ENCODE measurements around the gene PRKCB. TPM values are rescaled to one million over a fixed set of nuclear protein-coding genes. Genes with fewer than 3 reads are reported as not detected.

PRKCB gene
- polyA plus RNA-seq, 2 of the 4 experiments (the other 2 are of a cell fraction) = 0.09 to 0.22 TPM

DNA sequence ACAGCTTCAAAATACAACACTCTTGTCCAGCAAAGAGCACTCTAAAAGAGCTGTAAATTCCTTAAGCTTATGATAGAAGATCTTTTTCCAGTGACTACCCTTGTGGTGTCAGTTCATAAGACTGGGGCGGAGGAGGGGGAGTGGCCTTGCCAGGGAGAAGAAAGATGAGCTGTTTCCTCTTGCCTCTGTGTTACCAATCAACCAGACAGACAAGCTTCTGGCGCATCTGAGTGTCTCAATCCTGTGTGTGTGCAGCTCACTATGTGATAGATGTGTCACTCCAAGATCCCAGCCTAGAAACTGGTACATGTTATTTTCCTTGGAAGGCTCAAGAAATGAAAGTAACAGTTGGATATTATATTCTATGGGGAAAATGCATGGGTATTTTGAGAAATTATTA, 253.0 kb downstream of the PRKCB start:
- ChIA-PET POLR2A (no interaction called here), CTCF (interaction anchor here (0.6 to 0.8 kb wide), 2 partner anchors 14 to 247 kb away, joined by 3 read pairs; no protein-coding TSS in a partner anchor)
- ATAC-seq = no peak

DNA sequence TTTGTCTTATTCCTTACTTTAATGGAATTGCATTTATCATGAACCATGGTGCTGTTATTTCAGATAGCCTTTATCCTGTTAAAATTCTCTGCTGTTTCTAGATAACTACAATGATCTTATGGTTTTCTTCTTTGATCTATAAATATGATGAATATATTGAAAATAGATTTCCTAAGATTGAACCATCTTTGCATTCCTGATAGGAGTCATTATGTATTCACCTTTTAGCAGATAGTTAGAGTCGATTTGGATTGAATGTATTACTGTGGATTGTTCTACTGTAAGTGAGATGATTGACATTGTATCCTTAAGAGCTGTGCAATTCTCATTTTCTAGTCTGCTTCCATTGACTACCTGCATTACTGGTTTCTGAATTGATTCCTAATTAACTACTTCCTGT, 255.3 kb downstream of the PRKCB start:
- ChIA-PET POLR2A (no interaction called here), CTCF (interaction anchor here (0.7 to 1.4 kb wide), 2 partner anchors 414 to 432 kb away, joined by 3 read pairs; no protein-coding TSS in a partner anchor)
- H3K4me1 ChIP-seq = no peaks in the 10 kb centered on the region
- ATAC-seq (no peak), FAIRE-seq (no peak), DNase-seq (ENCODE audit: low read depth in 1 of 2, low spot score in 1 of 2) (no peak)
- TF ChIP-seq HEYL (CRISPR knock-in tag; IDR thresholded peaks at IDR 0.05) = no peak
- TF ChIP-seq JUNB (IDR thresholded peaks at IDR 0.05) = no peak
- no peak for TF ChIP-seq ZC3H11A (IDR thresholded peaks at IDR 0.05)
- TF ChIP-seq, protein P1, sequence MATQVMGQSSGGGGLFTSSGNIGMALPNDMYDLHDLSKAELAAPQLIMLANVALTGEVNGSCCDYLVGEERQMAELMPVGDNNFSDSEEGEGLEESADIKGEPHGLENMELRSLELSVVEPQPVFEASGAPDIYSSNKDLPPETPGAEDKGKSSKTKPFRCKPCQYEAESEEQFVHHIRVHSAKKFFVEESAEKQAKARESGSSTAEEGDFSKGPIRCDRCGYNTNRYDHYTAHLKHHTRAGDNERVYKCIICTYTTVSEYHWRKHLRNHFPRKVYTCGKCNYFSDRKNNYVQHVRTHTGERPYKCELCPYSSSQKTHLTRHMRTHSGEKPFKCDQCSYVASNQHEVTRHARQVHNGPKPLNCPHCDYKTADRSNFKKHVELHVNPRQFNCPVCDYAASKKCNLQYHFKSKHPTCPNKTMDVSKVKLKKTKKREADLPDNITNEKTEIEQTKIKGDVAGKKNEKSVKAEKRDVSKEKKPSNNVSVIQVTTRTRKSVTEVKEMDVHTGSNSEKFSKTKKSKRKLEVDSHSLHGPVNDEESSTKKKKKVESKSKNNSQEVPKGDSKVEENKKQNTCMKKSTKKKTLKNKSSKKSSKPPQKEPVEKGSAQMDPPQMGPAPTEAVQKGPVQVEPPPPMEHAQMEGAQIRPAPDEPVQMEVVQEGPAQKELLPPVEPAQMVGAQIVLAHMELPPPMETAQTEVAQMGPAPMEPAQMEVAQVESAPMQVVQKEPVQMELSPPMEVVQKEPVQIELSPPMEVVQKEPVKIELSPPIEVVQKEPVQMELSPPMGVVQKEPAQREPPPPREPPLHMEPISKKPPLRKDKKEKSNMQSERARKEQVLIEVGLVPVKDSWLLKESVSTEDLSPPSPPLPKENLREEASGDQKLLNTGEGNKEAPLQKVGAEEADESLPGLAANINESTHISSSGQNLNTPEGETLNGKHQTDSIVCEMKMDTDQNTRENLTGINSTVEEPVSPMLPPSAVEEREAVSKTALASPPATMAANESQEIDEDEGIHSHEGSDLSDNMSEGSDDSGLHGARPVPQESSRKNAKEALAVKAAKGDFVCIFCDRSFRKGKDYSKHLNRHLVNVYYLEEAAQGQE (IDR thresholded peaks at IDR 0.05) = no peak
- no peak for TF ChIP-seq ZNF302 (CRISPR knock-in tag; IDR thresholded peaks at IDR 0.05)
- TF ChIP-seq RARB (CRISPR knock-in tag; IDR thresholded peaks at IDR 0.05) = no peak
- TF ChIP-seq, protein P2, sequence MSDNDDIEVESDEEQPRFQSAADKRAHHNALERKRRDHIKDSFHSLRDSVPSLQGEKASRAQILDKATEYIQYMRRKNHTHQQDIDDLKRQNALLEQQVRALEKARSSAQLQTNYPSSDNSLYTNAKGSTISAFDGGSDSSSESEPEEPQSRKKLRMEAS (IDR thresholded peaks at IDR 0.05) = no peak
- no peak for TF ChIP-seq EHF (CRISPR knock-in tag; IDR thresholded peaks at IDR 0.05)
- no peak for TF ChIP-seq PHF8 (IDR thresholded peaks at IDR 0.05; ENCODE audit: borderline replicate concordance, low read depth)
- TF ChIP-seq GATA3 (IDR thresholded peaks at IDR 0.05; ENCODE audit: borderline replicate concordance) = no peak
- TF ChIP-seq ESRRA (IDR thresholded peaks at IDR 0.05; ENCODE audit: borderline replicate concordance, low read length) = no peak
- TF ChIP-seq NPAS2 (CRISPR knock-in tag; IDR thresholded peaks at IDR 0.05; ENCODE audit: borderline replicate concordance) = no peak
- no peak for TF ChIP-seq HDAC2 (IDR thresholded peaks at IDR 0.05)
- no peak for TF ChIP-seq ZFP36 (IDR thresholded peaks at IDR 0.05; ENCODE audit: borderline replicate concordance, partially characterized antibody)
- no peak for TF ChIP-seq CHD2 (IDR thresholded peaks at IDR 0.05; ENCODE audit: low read length, partially characterized antibody)
- H3K9me3 ChIP-seq = 0 out of 3 replicates have a peak, but pooled peaks cover 8% of the 10 kb centered on the region
- WGBS (ENCODE audit: missing lambda C conversion rate) = 3% methylated on average over 1 of the region's 1 CpG
- H3K4me3 ChIP-seq = no peak overlapping the region
- H3K27ac ChIP-seq = no peak overlapping the region
- H3K4me2 ChIP-seq = no peak overlapping the region

More for the DNA sequence above, 253.0 kb downstream of the PRKCB start:
- Histone ChIP-seq H3K4me2 (no peak overlapping the region), H3K9me3 (0 out of 3 replicates have a peak, but pooled peaks cover 8% of the 10 kb centered on the region), H3K4me1 (no peaks in the 10 kb centered on the region), H3K27ac (no peak overlapping the region), H3K4me3 (no peak overlapping the region)
- no peak for DNase-seq (ENCODE audit: low read depth in 1 of 2, low spot score in 1 of 2)
- 19% methylated on average over 2 of the region's 2 CpGs for WGBS (ENCODE audit: missing lambda C conversion rate)
- TF ChIP-seq MYC (IDR thresholded peaks at IDR 0.05; ENCODE audit: borderline replicate concordance, low read length) (no peak), RAD21 (conservative IDR thresholded peaks at IDR 0.05 in 1 of 2, IDR thresholded peaks at IDR 0.05 in 1 of 2) (no peak), BHLHE40 (IDR thresholded peaks at IDR 0.05; ENCODE audit: low read depth, low read length) (no peak), NR3C1 (IDR thresholded peaks at IDR 0.05) (no peak), CHD4 (IDR thresholded peaks at IDR 0.05; ENCODE audit: borderline replicate concordance) (no peak), FOSL2 (IDR thresholded peaks at IDR 0.05) (no peak), FOSL2 (CRISPR knock-in tag; IDR thresholded peaks at IDR 0.05) (no peak), EHF (CRISPR knock-in tag; IDR thresholded peaks at IDR 0.05) (no peak), RFX5 (IDR thresholded peaks at IDR 0.05) (no peak), CBX2 (IDR thresholded peaks at IDR 0.05; ENCODE audit: borderline replicate concordance, low read depth) (no peak), HOXA7 (CRISPR knock-in tag; IDR thresholded peaks at IDR 0.05) (no peak), EP300 (IDR thresholded peaks at IDR 0.05) (no peak), TP53 (CRISPR knock-in tag; IDR thresholded peaks at IDR 0.05) (no peak), MAFK (IDR thresholded peaks at IDR 0.05; ENCODE audit: partially characterized antibody) (no peak), FOSB (CRISPR knock-in tag; IDR thresholded peaks at IDR 0.05) (no peak), GATA3 (IDR thresholded peaks at IDR 0.05; ENCODE audit: borderline replicate concordance) (no peak)
- TF ChIP-seq, protein P3, sequence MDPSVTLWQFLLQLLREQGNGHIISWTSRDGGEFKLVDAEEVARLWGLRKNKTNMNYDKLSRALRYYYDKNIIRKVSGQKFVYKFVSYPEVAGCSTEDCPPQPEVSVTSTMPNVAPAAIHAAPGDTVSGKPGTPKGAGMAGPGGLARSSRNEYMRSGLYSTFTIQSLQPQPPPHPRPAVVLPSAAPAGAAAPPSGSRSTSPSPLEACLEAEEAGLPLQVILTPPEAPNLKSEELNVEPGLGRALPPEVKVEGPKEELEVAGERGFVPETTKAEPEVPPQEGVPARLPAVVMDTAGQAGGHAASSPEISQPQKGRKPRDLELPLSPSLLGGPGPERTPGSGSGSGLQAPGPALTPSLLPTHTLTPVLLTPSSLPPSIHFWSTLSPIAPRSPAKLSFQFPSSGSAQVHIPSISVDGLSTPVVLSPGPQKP (IDR thresholded peaks at IDR 0.05; ENCODE audit: low read depth, low read length) = no peak
- TF ChIP-seq, protein P4, sequence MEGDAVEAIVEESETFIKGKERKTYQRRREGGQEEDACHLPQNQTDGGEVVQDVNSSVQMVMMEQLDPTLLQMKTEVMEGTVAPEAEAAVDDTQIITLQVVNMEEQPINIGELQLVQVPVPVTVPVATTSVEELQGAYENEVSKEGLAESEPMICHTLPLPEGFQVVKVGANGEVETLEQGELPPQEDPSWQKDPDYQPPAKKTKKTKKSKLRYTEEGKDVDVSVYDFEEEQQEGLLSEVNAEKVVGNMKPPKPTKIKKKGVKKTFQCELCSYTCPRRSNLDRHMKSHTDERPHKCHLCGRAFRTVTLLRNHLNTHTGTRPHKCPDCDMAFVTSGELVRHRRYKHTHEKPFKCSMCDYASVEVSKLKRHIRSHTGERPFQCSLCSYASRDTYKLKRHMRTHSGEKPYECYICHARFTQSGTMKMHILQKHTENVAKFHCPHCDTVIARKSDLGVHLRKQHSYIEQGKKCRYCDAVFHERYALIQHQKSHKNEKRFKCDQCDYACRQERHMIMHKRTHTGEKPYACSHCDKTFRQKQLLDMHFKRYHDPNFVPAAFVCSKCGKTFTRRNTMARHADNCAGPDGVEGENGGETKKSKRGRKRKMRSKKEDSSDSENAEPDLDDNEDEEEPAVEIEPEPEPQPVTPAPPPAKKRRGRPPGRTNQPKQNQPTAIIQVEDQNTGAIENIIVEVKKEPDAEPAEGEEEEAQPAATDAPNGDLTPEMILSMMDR (IDR thresholded peaks at IDR 0.05) = no peak
- TF ChIP-seq, protein P2 (IDR thresholded peaks at IDR 0.05) = no peak
- FAIRE-seq = no peak

Data from A549 (cell line).